Measurements from ENCODE around the gene DLX2. TPM values are rescaled to one million over a fixed set of nuclear protein-coding genes. Genes with fewer than 3 reads are reported as not detected.
A peak's percentile ranks its signal among the peaks of the same experiment; 100 is the strongest.

Gene DLX2
- total and polyA plus RNA-seq, 2 of the 13 experiments (the other 11 are each of a cell fraction or from before 2014, with no cell fraction given) = 0.07 to 0.15 TPM

GRCh38 chr2:172095146-172095904, 7.4 kb downstream of the DLX2 start (continued):
- TF ChIP-seq ZNF687 (CRISPR knock-in tag; IDR thresholded peaks at IDR 0.05) (peak; percentile 68), ZBTB33 (CRISPR knock-in tag; IDR thresholded peaks at IDR 0.05) (0 out of 2 replicates have a peak, but pooled peaks have one; percentile 2), ESRRA (CRISPR knock-in tag; IDR thresholded peaks at IDR 0.05; ENCODE audit: low read depth) (no peak), HNRNPLL (IDR thresholded peaks at IDR 0.05; ENCODE audit: low read depth, low read length, poor library complexity, severe bottlenecking) (peak; percentile 88), ZNF550 (CRISPR knock-in tag; IDR thresholded peaks at IDR 0.05; ENCODE audit: borderline replicate concordance) (0 out of 2 replicates have a peak, but pooled peaks have one; percentile 8), ZNF136 (CRISPR knock-in tag; IDR thresholded peaks at IDR 0.05; ENCODE audit: low read depth) (no peak), FOXO4 (CRISPR knock-in tag; conservative IDR thresholded peaks at IDR 0.05) (no peak), MTF2 (CRISPR knock-in tag; IDR thresholded peaks at IDR 0.05; ENCODE audit: borderline replicate concordance) (peak; percentile 23; the same call in 1 of the 2 replicates), ZGPAT (CRISPR knock-in tag; IDR thresholded peaks at IDR 0.05) (peak; percentile 36; the same call in 1 of the 2 replicates), MTA1 (CRISPR knock-in tag; IDR thresholded peaks at IDR 0.05; ENCODE audit: borderline replicate concordance) (peak; percentile 75; the same call in 1 of the 2 replicates), ARNT (IDR thresholded peaks at IDR 0.05) (no peak), DNMT3B (CRISPR knock-in tag; conservative IDR thresholded peaks at IDR 0.05) (no peak), WIZ (CRISPR knock-in tag; IDR thresholded peaks at IDR 0.05) (no peak), YEATS4 (CRISPR knock-in tag; IDR thresholded peaks at IDR 0.05; ENCODE audit: borderline replicate concordance) (0 out of 2 replicates have a peak, but pooled peaks have one; percentile 9), PPARG (CRISPR knock-in tag; conservative IDR thresholded peaks at IDR 0.05) (no peak), ZBTB39 (CRISPR knock-in tag; IDR thresholded peaks at IDR 0.05) (no peak)
